Type B pancreatic cell (in vitro differentiated cells): ENCODE data around the gene SPOCK2. TPM values are rescaled to one million over a fixed set of nuclear protein-coding genes. Genes with fewer than 3 reads are reported as not detected.

ENCODE experiments used
- DNase-seq: peaks from one replicate; pipeline ENCODE4 v3.0.0; 2021; ENCODE audit warnings: mixed read lengths; ENCODE audit not compliant: unreplicated experiment; ENCODE audit errors: extremely low spot score
- H3K27ac Mint-ChIP-seq: 2 replicates; pipeline ENCODE4 v1.8.0; 2021; ENCODE audit warnings: mild to moderate bottlenecking, mixed read lengths
- H3K27me3 Mint-ChIP-seq: 2 replicates; pipeline ENCODE4 v1.8.0; 2021; ENCODE audit warnings: mixed read lengths
- H3K36me3 Mint-ChIP-seq: 2 replicates; pipeline ENCODE4 v1.8.0; 2021; ENCODE audit warnings: mixed read lengths
- H3K4me1 Mint-ChIP-seq: one replicate; pipeline ENCODE4 v1.8.0; 2021; ENCODE audit warnings: mixed read lengths; ENCODE audit not compliant: unreplicated experiment
- H3K4me3 Mint-ChIP-seq: 2 replicates; pipeline ENCODE4 v1.8.0; 2021; ENCODE audit warnings: mild to moderate bottlenecking, mixed read lengths
- H3K9me3 Mint-ChIP-seq: 2 replicates; pipeline ENCODE4 v1.8.0; 2021; ENCODE audit warnings: mixed read lengths
- total RNA-seq: library from RNA; stranded (reverse); gene quantifications from 2 replicates; pipeline ENCODE4 v1.2.1, GENCODE V29; 2021; ENCODE audit warnings: low replicate concordance
- TF ChIP-seq, protein P1 (sequence below): fragments of 200-600 bp; sonication (generic); conservative IDR thresholded peaks from 2 replicates; pipeline ENCODE4 v1.5.0; 2021; ENCODE audit warnings: antibody characterized with exemption, mild to moderate bottlenecking

SPOCK2 gene
- total RNA-seq, 1 donor from 2014 or later, result 13.8 TPM

GRCh38 chr10:72096115-72097000 lies 8.0 kb upstream of the SPOCK2 start:
- peak overlapping the region; percentile 4 for H3K27ac Mint-ChIP-seq
- no peaks in the 10 kb centered on the region for H3K9me3 Mint-ChIP-seq
- H3K27me3 Mint-ChIP-seq, result peaks cover 4% of the 10 kb centered on the region
- H3K36me3 Mint-ChIP-seq, result peaks cover 30% of the 10 kb centered on the region
- H3K4me1 Mint-ChIP-seq, result peaks cover 25% of the 10 kb centered on the region
- TF ChIP-seq, protein P1, sequence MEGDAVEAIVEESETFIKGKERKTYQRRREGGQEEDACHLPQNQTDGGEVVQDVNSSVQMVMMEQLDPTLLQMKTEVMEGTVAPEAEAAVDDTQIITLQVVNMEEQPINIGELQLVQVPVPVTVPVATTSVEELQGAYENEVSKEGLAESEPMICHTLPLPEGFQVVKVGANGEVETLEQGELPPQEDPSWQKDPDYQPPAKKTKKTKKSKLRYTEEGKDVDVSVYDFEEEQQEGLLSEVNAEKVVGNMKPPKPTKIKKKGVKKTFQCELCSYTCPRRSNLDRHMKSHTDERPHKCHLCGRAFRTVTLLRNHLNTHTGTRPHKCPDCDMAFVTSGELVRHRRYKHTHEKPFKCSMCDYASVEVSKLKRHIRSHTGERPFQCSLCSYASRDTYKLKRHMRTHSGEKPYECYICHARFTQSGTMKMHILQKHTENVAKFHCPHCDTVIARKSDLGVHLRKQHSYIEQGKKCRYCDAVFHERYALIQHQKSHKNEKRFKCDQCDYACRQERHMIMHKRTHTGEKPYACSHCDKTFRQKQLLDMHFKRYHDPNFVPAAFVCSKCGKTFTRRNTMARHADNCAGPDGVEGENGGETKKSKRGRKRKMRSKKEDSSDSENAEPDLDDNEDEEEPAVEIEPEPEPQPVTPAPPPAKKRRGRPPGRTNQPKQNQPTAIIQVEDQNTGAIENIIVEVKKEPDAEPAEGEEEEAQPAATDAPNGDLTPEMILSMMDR, result no peak
- peak overlapping the region; percentile 53 for H3K4me3 Mint-ChIP-seq
- DNase-seq, result no peak

- Mint-ChIP-seq H3K27ac (no peak overlapping the region), H3K4me1 (peaks cover 25% of the 10 kb centered on the region), H3K4me3 (no peak overlapping the region), H3K36me3 (peaks cover 23% of the 10 kb centered on the region), H3K9me3 (no peaks in the 10 kb centered on the region), H3K27me3 (peaks cover 7% of the 10 kb centered on the region)
- TF ChIP-seq, protein P1, result no peak
- no peak for DNase-seq
Observed at GRCh38 chr10:72095195-72095594, 6.8 kb upstream of the SPOCK2 start.

- peaks cover 13% of the 10 kb centered on the region for H3K27me3 Mint-ChIP-seq
- no peak overlapping the region for H3K27ac Mint-ChIP-seq
- H3K9me3 Mint-ChIP-seq, result no peaks in the 10 kb centered on the region
- H3K4me3 Mint-ChIP-seq, result no peak overlapping the region
- TF ChIP-seq, protein P1, result no peak
- H3K36me3 Mint-ChIP-seq, result peaks cover 19% of the 10 kb centered on the region
- H3K4me1 Mint-ChIP-seq, result peaks cover 29% of the 10 kb centered on the region
- no peak for DNase-seq
Observed at GRCh38 chr10:72094574-72094973, 6.2 kb upstream of the SPOCK2 start.

GRCh38 chr10:72093450-72093849 lies 5.1 kb upstream of the SPOCK2 start:
- H3K4me3 Mint-ChIP-seq, result no peak overlapping the region
- no peaks in the 10 kb centered on the region for H3K9me3 Mint-ChIP-seq

DNA sequence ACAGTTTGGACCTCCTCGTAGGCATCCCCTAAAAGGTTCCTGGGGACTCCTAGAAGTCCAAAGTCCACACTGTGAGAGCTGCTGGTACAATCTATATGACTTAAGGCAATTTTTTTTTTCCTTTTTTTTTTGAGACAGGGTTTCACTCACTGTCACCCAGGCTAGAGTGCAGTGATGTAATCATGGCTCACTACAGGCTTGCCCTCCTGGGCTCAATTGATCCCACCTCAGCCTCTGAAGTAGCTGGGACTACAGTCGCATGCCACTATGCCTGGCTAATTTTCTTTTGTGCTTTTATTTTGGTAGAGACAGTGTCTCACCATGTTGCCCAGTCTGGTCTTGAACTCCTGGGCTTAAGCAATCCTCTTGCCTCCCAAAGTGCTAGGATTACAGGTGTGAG lies 4.6 kb upstream of the SPOCK2 start:
- H3K9me3 Mint-ChIP-seq, result no peaks in the 10 kb centered on the region
- no peak overlapping the region for H3K4me3 Mint-ChIP-seq
- no peak for DNase-seq
- no peak overlapping the region for H3K27ac Mint-ChIP-seq
- H3K4me1 Mint-ChIP-seq, result peaks cover 29% of the 10 kb centered on the region
- H3K36me3 Mint-ChIP-seq, result peaks cover 14% of the 10 kb centered on the region
- TF ChIP-seq, protein P1, result no peak
- peaks cover 29% of the 10 kb centered on the region for H3K27me3 Mint-ChIP-seq

More at GRCh38 chr10:72093450-72093849, 5.1 kb upstream of the SPOCK2 start:
- H3K36me3 Mint-ChIP-seq, result peaks cover 14% of the 10 kb centered on the region
- H3K4me1 Mint-ChIP-seq, result peaks cover 26% of the 10 kb centered on the region
- DNase-seq, result no peak
- TF ChIP-seq, protein P1, result no peak
- peaks cover 25% of the 10 kb centered on the region for H3K27me3 Mint-ChIP-seq
- H3K27ac Mint-ChIP-seq, result no peak overlapping the region
